ENCODE data around the gene GNB1L. TPM values are rescaled to one million over a fixed set of nuclear protein-coding genes. Genes with fewer than 3 reads are reported as not detected.
"Not testable (repeated sequence)": the region's sequence is repeated elsewhere in the genome, so short reads cannot be mapped to it uniquely, and the experiment has no call there.

Gene GNB1L
- total RNA-seq, 2 experiments from 2014 or later, result 7.4 to 8.7 TPM

- Mint-ChIP-seq H3K4me3 (no peak overlapping the region), H3K9me3 (no peaks in the 10 kb centered on the region), H3K27ac (no peak overlapping the region), H3K27me3 (peaks cover 9% of the 10 kb centered on the region), H3K36me3 (ENCODE audit: low read depth) (no peaks in the 10 kb centered on the region), H3K4me1 (no peaks in the 10 kb centered on the region)
- ChIA-PET CTCF (no interaction called here), POLR2A (no interaction called here)
- no peak for DNase-seq
These were observed 70.1 kb downstream of the GNB1L start for GRCh38 chr22:19784384-19785175.

GRCh38 chr22:19783586-19784383 lies 70.9 kb downstream of the GNB1L start:
- CTCF ChIA-PET, result no interaction called here
- POLR2A ChIA-PET, result no interaction called here

GRCh38 chr22:19782533-19782932 lies 72.1 kb downstream of the GNB1L start:
- ChIA-PET POLR2A (no interaction called here), CTCF (no interaction called here)
- Mint-ChIP-seq H3K4me1 (no peaks in the 10 kb centered on the region), H3K27me3 (peaks cover 13% of the 10 kb centered on the region), H3K9me3 (no peaks in the 10 kb centered on the region), H3K27ac (no peak overlapping the region), H3K36me3 (ENCODE audit: low read depth) (no peaks in the 10 kb centered on the region), H3K4me3 (no peak overlapping the region)
- DNase-seq, result no peak

More at GRCh38 chr22:19783586-19784383, 70.9 kb downstream of the GNB1L start:
- no peak overlapping the region for H3K27ac Mint-ChIP-seq
- H3K4me3 Mint-ChIP-seq, result no peak overlapping the region
- no peaks in the 10 kb centered on the region for H3K4me1 Mint-ChIP-seq
- DNase-seq, result no peak
- H3K36me3 Mint-ChIP-seq (ENCODE audit: low read depth), result no peaks in the 10 kb centered on the region
- H3K9me3 Mint-ChIP-seq, result no peaks in the 10 kb centered on the region
- peaks cover 12% of the 10 kb centered on the region for H3K27me3 Mint-ChIP-seq

GRCh38 chr22:19779685-19780268 lies 74.9 kb downstream of the GNB1L start:
- ChIA-PET POLR2A (no interaction called here), CTCF (no interaction called here)
- Mint-ChIP-seq H3K27ac (no peak overlapping the region), H3K4me1 (peaks cover 4% of the 10 kb centered on the region), H3K36me3 (ENCODE audit: low read depth) (no peaks in the 10 kb centered on the region), H3K9me3 (no peaks in the 10 kb centered on the region), H3K27me3 (peaks cover 15% of the 10 kb centered on the region), H3K4me3 (no peak overlapping the region)
- DNase-seq, result no peak

- H3K4me1 Mint-ChIP-seq, result peaks cover 4% of the 10 kb centered on the region
- H3K4me3 Mint-ChIP-seq, result no peak overlapping the region
- H3K27ac Mint-ChIP-seq, result no peak overlapping the region
- DNase-seq, result no peak
- ChIA-PET POLR2A (no interaction called here), CTCF (interaction anchor here (1.1 kb wide), 1 partner anchor 48 kb away, joined by 3 read pairs; no protein-coding TSS in a partner anchor)
- H3K36me3 Mint-ChIP-seq (ENCODE audit: low read depth), result no peaks in the 10 kb centered on the region
- H3K9me3 Mint-ChIP-seq, result no peaks in the 10 kb centered on the region
- peaks cover 15% of the 10 kb centered on the region for H3K27me3 Mint-ChIP-seq
These were observed 75.7 kb downstream of the GNB1L start for GRCh38 chr22:19779011-19779421.

- H3K9me3 Mint-ChIP-seq; CTCF ChIA-PET; DNase-seq; H3K27ac Mint-ChIP-seq; H3K4me1 Mint-ChIP-seq; POLR2A ChIA-PET; H3K36me3 Mint-ChIP-seq (ENCODE audit: low read depth); H3K4me3 Mint-ChIP-seq: not testable (repeated sequence)
- H3K27me3 Mint-ChIP-seq, result peaks cover 22% of the 10 kb centered on the region
These were observed 77.5 kb downstream of the GNB1L start for GRCh38 chr22:19777192-19777591.

GRCh38 chr22:19776433-19777031 lies 78.1 kb downstream of the GNB1L start:
- Mint-ChIP-seq H3K27me3 (peaks cover 26% of the 10 kb centered on the region), H3K4me1 (peaks cover 4% of the 10 kb centered on the region), H3K36me3 (ENCODE audit: low read depth) (no peaks in the 10 kb centered on the region), H3K27ac (no peak overlapping the region), H3K4me3 (no peak overlapping the region), H3K9me3 (no peaks in the 10 kb centered on the region)
- CTCF ChIA-PET, result interaction anchor here (0.6 kb wide), 1 partner anchor 46 kb away, joined by 3 read pairs; no protein-coding TSS in a partner anchor
- POLR2A ChIA-PET, result no interaction called here
- DNase-seq, result no peak

- H3K4me3 Mint-ChIP-seq, result no peak overlapping the region
- ChIA-PET CTCF (no interaction called here), POLR2A (no interaction called here)
- H3K36me3 Mint-ChIP-seq (ENCODE audit: low read depth), result no peaks in the 10 kb centered on the region
- peaks cover 4% of the 10 kb centered on the region for H3K4me1 Mint-ChIP-seq
- peaks cover 23% of the 10 kb centered on the region for H3K27me3 Mint-ChIP-seq
- no peak for DNase-seq
- no peak overlapping the region for H3K27ac Mint-ChIP-seq
- H3K9me3 Mint-ChIP-seq, result no peaks in the 10 kb centered on the region
These were observed 79.0 kb downstream of the GNB1L start for GRCh38 chr22:19775496-19776325.

- no peak overlapping the region for H3K27ac Mint-ChIP-seq
These were observed 80.0 kb downstream of the GNB1L start for GRCh38 chr22:19774628-19775027.

GRCh38 chr22:19773470-19774040 lies 81.1 kb downstream of the GNB1L start:
- ChIA-PET CTCF (no interaction called here), POLR2A (no interaction called here)
- Mint-ChIP-seq H3K27me3 (peaks cover 26% of the 10 kb centered on the region), H3K27ac (no peak overlapping the region), H3K4me1 (peaks cover 4% of the 10 kb centered on the region), H3K4me3 (no peak overlapping the region), H3K9me3 (no peaks in the 10 kb centered on the region), H3K36me3 (ENCODE audit: low read depth) (no peaks in the 10 kb centered on the region)
- DNase-seq, result no peak

More at GRCh38 chr22:19774628-19775027, 80.0 kb downstream of the GNB1L start:
- Mint-ChIP-seq H3K9me3 (no peaks in the 10 kb centered on the region), H3K4me1 (peaks cover 4% of the 10 kb centered on the region), H3K4me3 (no peak overlapping the region), H3K27me3 (peaks cover 22% of the 10 kb centered on the region), H3K36me3 (ENCODE audit: low read depth) (no peaks in the 10 kb centered on the region)
- ChIA-PET POLR2A (no interaction called here), CTCF (no interaction called here)
- DNase-seq, result no peak

GRCh38 chr22:19772673-19773469 lies 81.8 kb downstream of the GNB1L start:
- peaks cover 32% of the 10 kb centered on the region for H3K27me3 Mint-ChIP-seq
- H3K4me3 Mint-ChIP-seq, result no peak overlapping the region
- POLR2A ChIA-PET, result no interaction called here
- CTCF ChIA-PET, result interaction anchor here (1.0 kb wide), 1 partner anchor 42 kb away, joined by 3 read pairs; no protein-coding TSS in a partner anchor
- H3K27ac Mint-ChIP-seq, result no peak overlapping the region
- H3K36me3 Mint-ChIP-seq (ENCODE audit: low read depth), result no peaks in the 10 kb centered on the region
- no peaks in the 10 kb centered on the region for H3K9me3 Mint-ChIP-seq
- DNase-seq, result no peak
- H3K4me1 Mint-ChIP-seq, result peaks cover 4% of the 10 kb centered on the region

- Mint-ChIP-seq H3K27ac (no peak overlapping the region), H3K9me3 (no peaks in the 10 kb centered on the region), H3K4me3 (no peak overlapping the region), H3K4me1 (peaks cover 7% of the 10 kb centered on the region), H3K36me3 (ENCODE audit: low read depth) (no peaks in the 10 kb centered on the region), H3K27me3 (peaks cover 37% of the 10 kb centered on the region)
- POLR2A ChIA-PET, result no interaction called here
- CTCF ChIA-PET, result interaction anchor here (1.0 kb wide), 1 partner anchor 42 kb away, joined by 3 read pairs; no protein-coding TSS in a partner anchor
- DNase-seq, result no peak
These were observed 82.3 kb downstream of the GNB1L start for GRCh38 chr22:19772422-19772672.
